DMS114 treated with DMSO at 0.1 percent for 48 hours (cell line): ENCODE measurements around the gene SRPK1.

ENCODE experiments used
- DNase-seq: peaks from one replicate; lab custom pipeline; 2025; ENCODE audit not compliant: unreplicated experiment; lab: John Stamatoyannopoulos, UW

Gene SRPK1

GRCh38 chr6:35903679-35904078 is 17.2 kb downstream of the SRPK1 start:
- no peak for DNase-seq

DNA sequence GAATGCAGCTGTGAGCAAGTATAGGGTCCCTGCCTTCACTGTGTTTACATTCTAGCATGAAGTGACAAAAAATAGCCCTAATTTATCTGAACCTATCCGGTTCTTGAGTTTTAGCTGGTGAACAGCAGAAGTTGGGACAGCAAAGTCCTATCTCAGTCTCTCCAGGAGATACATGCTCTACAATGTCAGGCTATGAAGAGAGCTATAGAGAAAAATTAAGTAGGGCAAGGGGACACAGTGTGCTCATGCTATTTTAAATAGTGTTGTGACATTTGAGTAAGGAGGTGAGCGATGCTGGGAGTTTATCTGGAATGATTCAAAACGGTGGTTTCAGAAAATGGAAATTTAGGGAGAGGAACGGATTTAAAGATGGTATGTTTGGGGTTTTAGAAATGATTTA is 20.4 kb downstream of the SRPK1 start:
- no peak for DNase-seq

DNA sequence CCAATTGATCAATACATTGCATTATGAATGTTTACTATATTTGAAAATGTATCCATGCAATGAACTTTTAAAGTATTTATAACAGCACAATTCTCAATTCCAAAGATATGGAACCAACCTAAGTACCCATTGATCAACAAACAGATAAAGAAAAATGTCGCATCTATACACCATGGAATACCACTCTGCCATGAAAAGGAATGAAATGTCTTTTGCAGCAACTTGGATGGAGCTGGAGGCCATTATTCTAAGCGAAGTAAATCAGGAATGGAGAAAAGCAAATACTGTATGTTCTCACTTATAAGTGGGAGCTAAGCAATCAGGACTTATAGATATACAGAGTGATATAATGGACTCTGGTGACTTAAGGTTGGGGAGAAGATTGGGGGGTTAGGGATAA is 22.9 kb downstream of the SRPK1 start:
- no peak for DNase-seq

GRCh38 chr6:35897486-35897885 is 23.4 kb downstream of the SRPK1 start:
- DNase-seq = no peak

DNA sequence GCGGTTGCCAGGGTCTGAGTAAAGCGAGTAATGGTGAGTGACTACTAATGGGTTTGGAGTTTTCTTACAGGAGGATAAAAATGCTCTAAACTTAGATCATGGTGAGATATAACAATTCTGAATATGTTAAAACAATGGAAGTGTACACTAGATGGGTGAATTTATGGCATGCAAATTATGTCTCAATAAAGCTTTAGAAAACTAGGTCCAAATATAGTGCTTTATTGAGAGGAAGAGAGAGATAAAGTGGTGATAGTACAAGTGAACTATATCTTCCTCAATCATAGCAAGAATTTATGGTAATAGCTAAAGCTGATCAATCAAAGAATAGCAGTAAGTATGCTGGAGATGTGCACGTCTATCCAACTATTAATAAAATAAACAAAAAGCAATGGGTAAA is 23.9 kb downstream of the SRPK1 start:
- no peak for DNase-seq

GRCh38 chr6:35896228-35896627 is 24.7 kb downstream of the SRPK1 start:
- DNase-seq = no peak

- no peak for DNase-seq
These were observed 25.3 kb downstream of the SRPK1 start for GRCh38 chr6:35895560-35895959.

DNA sequence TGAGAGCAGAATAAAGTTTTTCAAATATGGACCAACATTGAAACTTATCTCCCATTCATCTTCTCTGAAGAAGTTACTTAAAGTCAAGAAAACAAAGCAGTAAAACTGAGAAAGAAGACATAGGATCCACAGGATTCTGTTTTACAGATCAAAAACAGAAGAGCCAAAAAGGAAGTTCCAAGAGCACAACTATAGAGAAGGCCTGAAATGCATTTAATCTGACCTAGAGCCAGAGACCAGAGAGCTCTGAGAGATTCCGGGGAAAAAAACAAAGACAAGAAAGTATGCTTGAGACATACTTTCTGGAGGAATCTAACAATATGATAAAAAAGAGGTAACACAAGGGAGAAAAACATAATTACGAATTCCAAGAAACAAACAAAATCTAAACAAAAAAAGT is 26.1 kb downstream of the SRPK1 start:
- no peak for DNase-seq

GRCh38 chr6:35893246-35893645 is 27.7 kb downstream of the SRPK1 start:
- no peak for DNase-seq

DNA sequence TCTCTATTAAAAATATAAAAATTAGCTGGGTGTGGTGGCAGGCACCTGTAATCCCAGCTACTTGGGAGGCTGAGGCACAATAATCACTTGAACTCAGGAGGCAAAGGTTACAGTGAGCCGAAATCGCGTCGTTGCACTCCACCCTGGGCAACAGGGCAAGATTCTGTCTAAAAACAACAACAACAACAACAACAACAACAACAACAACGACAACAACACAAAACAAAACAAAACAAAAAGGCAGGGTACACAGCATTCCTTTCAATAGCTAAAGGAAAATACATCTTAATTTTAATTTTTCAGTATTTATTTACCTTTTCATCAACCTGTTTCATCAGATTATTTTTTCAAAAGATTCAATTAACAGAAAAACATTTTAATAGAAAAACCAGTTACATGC is 28.4 kb downstream of the SRPK1 start:
- no peak for DNase-seq

DNA sequence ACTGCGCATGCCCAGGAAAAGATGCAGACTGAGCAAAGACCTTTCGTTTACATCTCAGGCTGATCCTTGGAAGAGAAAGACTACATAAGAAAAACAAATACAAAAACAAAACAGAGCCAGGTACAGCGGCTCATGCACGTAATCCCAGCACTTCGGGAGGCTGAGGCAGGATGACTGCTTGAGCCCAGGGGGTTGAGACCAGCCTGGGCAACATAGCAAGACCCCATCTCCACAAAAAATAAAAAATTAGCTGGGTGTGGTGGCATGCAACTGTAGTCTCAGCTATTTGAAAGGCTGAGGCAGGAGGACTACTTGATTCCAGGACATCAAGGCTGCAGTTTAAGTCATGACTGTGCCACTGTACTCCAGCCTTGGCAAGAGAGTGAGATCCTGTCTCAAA is 41.7 kb downstream of the SRPK1 start:
- DNase-seq = no peak

- no peak for DNase-seq
These were observed 44.0 kb downstream of the SRPK1 start for GRCh38 chr6:35876902-35877301.

DNA sequence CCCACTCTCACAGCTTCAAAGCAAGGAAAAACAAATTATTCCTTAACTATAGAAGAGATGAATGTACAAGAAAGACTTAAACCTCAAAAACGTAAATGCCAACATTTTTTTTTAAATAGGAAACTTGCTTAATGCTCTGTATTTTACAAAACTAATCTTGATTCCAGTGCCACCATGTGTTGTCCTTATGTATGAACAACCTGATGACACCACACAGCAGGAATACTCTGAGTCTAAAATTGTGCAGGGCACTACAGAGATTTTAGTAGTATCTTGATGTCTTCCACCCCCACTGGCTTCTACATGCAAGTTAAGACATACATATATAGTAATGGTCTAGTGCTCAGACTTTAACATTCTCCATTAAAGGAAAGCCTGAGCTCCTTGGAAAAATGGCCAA is 46.2 kb downstream of the SRPK1 start:
- DNase-seq = no peak

GRCh38 chr6:35859367-35859766 is 61.5 kb downstream of the SRPK1 start:
- DNase-seq = no peak

DNA sequence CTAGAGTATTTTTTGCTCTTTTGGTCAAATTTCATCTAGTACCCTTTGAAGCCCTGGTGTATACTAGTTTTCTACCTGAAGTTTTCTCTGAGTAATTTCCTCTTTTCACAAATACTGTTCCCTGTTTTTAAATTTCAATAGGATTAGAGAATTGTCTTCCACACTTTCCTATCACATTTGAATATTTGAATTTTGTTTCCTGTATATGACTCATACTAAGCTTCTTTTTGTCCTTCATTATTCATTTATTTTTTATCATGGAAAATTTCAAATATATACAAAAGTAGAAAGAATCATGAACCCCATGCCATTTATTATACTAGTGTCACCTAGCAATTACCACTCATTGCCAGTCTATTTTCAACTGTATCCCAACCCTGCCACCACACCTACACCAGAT is 63.0 kb downstream of the SRPK1 start:
- no peak for DNase-seq

GRCh38 chr6:35856250-35856649 is 64.6 kb downstream of the SRPK1 start:
- no peak for DNase-seq

GRCh38 chr6:35852994-35853393 is 67.9 kb downstream of the SRPK1 start:
- no peak for DNase-seq

DNA sequence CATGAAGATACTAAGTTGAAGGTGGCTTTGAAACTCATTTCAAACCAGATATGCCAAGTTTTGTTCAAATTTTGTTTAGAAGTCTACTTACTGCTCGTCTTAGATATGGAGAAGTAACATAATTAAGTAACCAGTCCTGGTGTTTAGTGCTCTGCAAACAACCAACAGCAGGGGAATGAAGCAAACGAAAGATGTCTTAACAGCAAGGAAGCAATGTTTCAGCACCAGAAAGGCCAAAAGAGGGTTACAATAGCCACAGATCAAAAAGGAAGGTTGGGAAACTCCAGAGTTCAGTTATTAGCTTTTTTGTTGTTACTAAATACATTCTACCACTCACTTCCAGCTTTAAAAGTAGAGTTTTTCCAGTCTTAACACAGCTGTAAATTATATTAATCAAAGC is 70.7 kb downstream of the SRPK1 start:
- no peak for DNase-seq

GRCh38 chr6:35844290-35844689 is 76.6 kb downstream of the SRPK1 start:
- DNase-seq = no peak

DNA sequence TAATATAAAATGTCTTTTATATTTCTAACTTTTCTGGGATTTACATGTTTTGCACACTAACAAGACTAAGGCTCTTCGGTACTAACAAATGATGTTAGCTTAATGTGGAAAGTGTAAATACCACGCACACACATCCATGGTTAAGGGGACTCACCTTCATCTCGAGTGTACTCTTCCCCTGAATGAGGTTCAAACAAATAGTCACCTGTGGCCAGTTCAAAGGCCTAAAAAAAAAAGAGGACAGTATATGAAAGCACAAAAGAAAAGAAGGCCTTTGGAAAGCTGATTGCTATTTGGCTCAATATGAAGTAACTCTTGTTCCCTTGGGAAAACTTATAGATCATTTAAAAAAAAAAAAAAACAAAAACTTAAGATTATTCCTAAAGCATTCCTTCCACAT is 78.5 kb downstream of the SRPK1 start:
- no peak for DNase-seq

DNA sequence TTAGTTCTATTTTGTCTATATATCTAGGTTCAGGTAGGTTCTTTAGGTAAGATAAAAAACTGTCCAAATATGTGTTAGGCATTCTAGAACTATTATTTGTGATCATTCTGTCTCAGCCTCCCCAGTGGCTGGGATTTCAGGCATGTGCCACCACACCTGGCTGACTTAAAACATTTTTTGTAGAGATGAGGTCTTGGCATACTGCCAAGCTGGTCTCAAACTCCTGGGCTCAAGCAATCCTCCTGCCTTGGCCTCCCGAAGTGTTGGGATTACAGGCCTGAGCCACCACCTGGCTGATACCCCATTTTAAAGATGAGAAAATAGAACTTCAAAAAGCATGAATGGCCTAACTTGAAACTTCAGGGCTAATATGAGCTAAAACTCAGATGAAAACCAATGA is 81.9 kb downstream of the SRPK1 start:
- DNase-seq = no peak

DNA sequence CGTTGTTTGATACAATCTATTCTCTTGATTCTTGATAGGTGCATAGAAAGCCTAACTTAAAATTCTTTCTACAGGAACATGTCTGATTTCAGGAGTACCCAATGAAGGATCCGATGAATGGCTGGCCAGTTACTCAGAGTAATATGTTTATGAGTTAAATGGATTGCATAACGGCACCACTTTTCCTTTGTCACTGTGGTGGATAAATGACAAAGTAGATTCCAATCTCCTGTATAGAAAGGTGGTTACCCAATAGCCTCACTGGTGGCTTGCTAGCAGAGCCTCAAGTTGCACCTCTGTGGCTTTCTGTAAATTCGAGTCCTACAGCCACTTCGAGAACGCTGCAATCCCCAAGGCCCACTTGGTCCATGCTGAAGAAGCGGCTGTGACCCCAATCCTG is 87.4 kb downstream of the SRPK1 start:
- no peak for DNase-seq

DNA sequence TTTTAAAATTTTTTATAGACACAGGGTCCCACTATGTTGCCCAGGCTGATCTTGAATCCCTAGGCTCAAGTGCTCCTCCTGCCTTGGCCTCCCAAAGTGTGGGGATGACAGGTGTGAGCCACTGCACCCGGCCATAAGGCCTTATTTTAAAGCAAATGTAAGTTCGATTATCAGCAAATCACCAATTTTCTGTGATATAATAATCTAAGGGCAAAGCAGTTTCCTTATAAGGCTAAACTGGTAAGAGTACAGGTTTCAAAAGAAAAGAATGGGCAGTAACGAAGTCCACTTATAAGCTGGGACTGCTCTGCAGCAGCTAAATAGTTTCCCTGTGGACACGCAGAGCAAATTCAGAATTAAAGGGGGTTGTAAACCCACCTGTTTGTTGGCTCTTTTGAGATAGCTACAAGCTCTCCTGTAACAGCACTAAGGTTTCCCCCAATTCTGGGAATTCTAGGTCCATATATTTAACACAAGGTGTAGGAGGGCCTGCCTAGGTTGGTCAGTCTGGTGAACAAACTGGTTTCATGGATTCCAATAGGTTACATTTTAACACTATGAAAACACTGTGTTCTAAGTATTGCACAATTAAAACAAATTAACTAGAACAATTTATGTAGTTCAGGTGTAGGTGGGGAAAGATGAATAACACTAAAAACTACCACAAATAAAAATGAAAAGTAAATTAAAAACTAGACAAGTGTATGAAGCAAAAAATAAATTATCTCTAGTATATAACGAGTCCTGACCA is 89.5 kb downstream of the SRPK1 start:
- DNase-seq = no peak
